Measurements from ENCODE around the gene DNAJB8. TPM values are rescaled to one million over a fixed set of nuclear protein-coding genes. Genes with fewer than 3 reads are reported as not detected.
A peak's percentile ranks its signal among the peaks of the same experiment; 100 is the strongest.

Gene DNAJB8
- total and polyA plus RNA-seq, 9 of the 15 experiments (the other 6 are each of a cell fraction or from before 2014, with no cell fraction given), result not detected

DNA sequence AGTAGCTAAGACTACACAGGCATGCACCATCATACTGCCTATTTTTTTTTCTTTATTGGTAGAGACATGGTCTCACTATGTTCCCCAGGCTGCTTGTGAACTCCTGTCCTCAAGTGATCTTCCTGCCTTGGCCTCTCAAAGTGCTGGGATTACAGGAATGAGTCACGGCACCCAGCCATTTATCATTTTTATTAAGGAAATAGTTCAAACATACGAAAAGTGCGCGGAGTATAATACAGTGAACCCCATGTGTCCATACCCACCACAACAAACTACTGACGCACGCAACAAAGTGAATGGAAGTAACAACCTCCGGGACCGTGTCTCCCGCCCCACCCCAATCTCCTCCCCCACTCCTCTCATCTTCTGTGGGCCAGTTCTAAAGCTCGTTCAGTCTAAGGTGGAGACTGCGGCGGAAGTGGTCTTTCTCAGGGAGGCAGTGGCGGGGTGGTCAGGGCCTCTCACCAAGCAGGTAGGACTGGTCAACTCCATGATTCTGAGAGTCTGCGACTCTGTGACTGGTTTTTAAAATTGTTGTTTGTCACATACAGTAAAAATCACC, 42.1 kb downstream of the DNAJB8 start (continued):
- TF ChIP-seq DNMT1 (IDR thresholded peaks at IDR 0.05) (no peak), CBX1 (IDR thresholded peaks at IDR 0.05; ENCODE audit: low read depth) (no peak)
- TF ChIP-seq, protein P1, sequence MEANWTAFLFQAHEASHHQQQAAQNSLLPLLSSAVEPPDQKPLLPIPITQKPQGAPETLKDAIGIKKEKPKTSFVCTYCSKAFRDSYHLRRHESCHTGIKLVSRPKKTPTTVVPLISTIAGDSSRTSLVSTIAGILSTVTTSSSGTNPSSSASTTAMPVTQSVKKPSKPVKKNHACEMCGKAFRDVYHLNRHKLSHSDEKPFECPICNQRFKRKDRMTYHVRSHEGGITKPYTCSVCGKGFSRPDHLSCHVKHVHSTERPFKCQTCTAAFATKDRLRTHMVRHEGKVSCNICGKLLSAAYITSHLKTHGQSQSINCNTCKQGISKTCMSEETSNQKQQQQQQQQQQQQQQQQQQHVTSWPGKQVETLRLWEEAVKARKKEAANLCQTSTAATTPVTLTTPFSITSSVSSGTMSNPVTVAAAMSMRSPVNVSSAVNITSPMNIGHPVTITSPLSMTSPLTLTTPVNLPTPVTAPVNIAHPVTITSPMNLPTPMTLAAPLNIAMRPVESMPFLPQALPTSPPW (CRISPR knock-in tag; IDR thresholded peaks at IDR 0.05), result peak; percentile 53

DNA sequence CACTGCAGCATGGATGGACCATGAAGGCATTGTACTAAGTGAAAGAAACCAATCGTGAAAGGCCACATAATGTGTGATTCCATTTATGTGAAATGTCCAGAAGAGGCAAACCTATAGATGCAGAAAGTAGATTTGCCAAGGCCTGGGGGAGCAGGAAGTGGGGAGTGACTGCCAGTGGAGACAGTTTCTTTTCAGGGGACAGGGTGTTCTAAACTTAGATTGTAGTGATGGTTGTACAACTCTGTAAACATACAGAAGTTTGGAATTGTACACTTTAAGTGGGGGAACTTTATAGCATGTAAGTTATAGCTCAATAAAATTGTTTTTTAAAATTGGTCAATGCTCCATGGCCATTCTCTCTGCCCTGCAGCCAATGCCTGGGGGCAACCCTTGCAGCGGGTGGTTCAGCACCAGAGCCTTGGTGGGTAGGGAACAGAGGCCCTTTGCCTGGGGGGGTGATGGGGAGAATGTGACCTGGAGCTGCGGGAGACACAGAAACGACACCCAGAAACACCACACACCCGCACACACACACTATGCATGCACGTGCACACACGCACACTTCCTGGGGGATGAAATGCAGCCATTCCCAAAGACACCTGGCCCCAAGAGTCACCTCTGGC, 43.1 kb downstream of the DNAJB8 start:
- Histone ChIP-seq H3K9me1 (ENCODE audit: control insufficient read depth, insufficient read depth, low read length) (no peaks in the 10 kb centered on the region), H4K20me1 (replicated peaks; ENCODE audit: control insufficient read depth, insufficient read depth, low read length) (no peaks in the 10 kb centered on the region), H3K27ac (ENCODE audit: extremely low read depth, low read depth, low read length) (peak overlapping the region; percentile 71; the same call in 1 of the 3 replicates), H3K79me2 (ENCODE audit: control insufficient read depth, insufficient read depth, low read length) (no peaks in the 10 kb centered on the region; the same call in 2 of the 3 replicates), H2AFZ (ENCODE audit: low read depth, low read length) (no peak overlapping the region), H3K27me3 (ENCODE audit: control insufficient read depth in 2 of 2, insufficient read depth in 2 of 2, low read length in 2 of 2) (no peaks in the 10 kb centered on the region), H3K4me1 (replicated peaks in 1 of 2; ENCODE audit: control insufficient read depth in 2 of 2, insufficient read depth in 2 of 2, low read length in 2 of 2) (peaks cover 52 to 88% of the 10 kb centered on the region in 2 experiments), H3K9me3 (replicated peaks; ENCODE audit: control insufficient read depth, insufficient read depth, low read depth, low read length) (peaks cover 2% of the 10 kb centered on the region; the same call in 1 of the 2 replicates), H3K9ac (ENCODE audit: insufficient read depth in 1 of 2, low read depth in 2 of 2, low read length in 2 of 2) (peak overlapping the region; percentile 57 to 82; a peak in 2 of 4 replicates), H3K4me2 (ENCODE audit: insufficient read depth, low read length) (no peak overlapping the region; the same call in 1 of the 2 replicates), H3K4me3 (no peak overlapping the region), H3K36me3 (ENCODE audit: control insufficient read depth, insufficient read depth, low read length) (no peaks in the 10 kb centered on the region)
- ATAC-seq (no peak), FAIRE-seq (no peak), DNase-seq (ENCODE audit: extremely low read depth in 1 of 4, low spot score in 3 of 4) (peak in 1 of 4 experiments; percentile 23)
- POLR2A ChIA-PET, result interaction anchor here (0.6 to 0.9 kb wide), 3 partner anchors 57 to 82 kb away, joined by 3 to 4 read pairs (median 3); no protein-coding TSS in a partner anchor
- BruUV-seq (replicated peaks), result no TSS peak
- WGBS (ENCODE audit: insufficient coverage, low coverage, missing lambda C conversion rate), result 56% methylated on average over 4 of the region's 7 CpGs
- intact Hi-C loops (cut with micrococcal nuclease), result no loop called here
- in situ Hi-C loops (cut with MboI), result no loop called here
- TF ChIP-seq, protein P2, sequence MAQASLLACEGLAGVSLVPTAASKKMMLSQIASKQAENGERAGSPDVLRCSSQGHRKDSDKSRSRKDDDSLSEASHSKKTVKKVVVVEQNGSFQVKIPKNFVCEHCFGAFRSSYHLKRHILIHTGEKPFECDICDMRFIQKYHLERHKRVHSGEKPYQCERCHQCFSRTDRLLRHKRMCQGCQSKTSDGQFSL (CRISPR knock-in tag; IDR thresholded peaks at IDR 0.05), result peak; percentile 25; the same call in 1 of the 2 replicates
- TF ChIP-seq, protein P2 (tag; IDR thresholded peaks at IDR 0.05), result no peak
- TF ChIP-seq E2F3 (CRISPR knock-in tag; IDR thresholded peaks at IDR 0.05) (no peak), POLR2G (IDR thresholded peaks at IDR 0.05; ENCODE audit: low read depth, low read length) (peak; percentile 41; the same call in 1 of the 2 replicates), SMAD4 (CRISPR knock-in tag; conservative IDR thresholded peaks at IDR 0.05) (0 out of 2 replicates have a peak, but pooled peaks have one; percentile 9), ZNF444 (CRISPR knock-in tag; IDR thresholded peaks at IDR 0.05) (no peak), BHLHE40 (IDR thresholded peaks at IDR 0.05; ENCODE audit: low read length) (0 out of 2 replicates have a peak, but pooled peaks have one; percentile 29)
- TF ChIP-seq, protein P3, sequence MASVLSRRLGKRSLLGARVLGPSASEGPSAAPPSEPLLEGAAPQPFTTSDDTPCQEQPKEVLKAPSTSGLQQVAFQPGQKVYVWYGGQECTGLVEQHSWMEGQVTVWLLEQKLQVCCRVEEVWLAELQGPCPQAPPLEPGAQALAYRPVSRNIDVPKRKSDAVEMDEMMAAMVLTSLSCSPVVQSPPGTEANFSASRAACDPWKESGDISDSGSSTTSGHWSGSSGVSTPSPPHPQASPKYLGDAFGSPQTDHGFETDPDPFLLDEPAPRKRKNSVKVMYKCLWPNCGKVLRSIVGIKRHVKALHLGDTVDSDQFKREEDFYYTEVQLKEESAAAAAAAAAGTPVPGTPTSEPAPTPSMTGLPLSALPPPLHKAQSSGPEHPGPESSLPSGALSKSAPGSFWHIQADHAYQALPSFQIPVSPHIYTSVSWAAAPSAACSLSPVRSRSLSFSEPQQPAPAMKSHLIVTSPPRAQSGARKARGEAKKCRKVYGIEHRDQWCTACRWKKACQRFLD (CRISPR knock-in tag; IDR thresholded peaks at IDR 0.05), result peak; percentile 10; the same call in 1 of the 2 replicates
- CTCF ChIA-PET (ENCODE audit: low intra/inter-chr PET ratio), result no interaction called here

Data from K562 (cell line).